OCI-LY7 (cell line): ENCODE measurements around the gene ULK4. TPM values are rescaled to one million over a fixed set of nuclear protein-coding genes. Genes with fewer than 3 reads are reported as not detected.
"Not testable (repeated sequence)": the region's sequence is repeated elsewhere in the genome, so short reads cannot be mapped to it uniquely, and the experiment has no call there.

Source experiments
- BruUV-seq: library from RNA; stranded (reverse); fragments of 400-500 nt; replicated peaks from 2 replicates; lab custom pipeline; 2021; lab: Mats Ljungman, UMichigan
- CTCF ChIA-PET: fragments of 300-600 bp; sonication (Branson Sonifier 250); formaldehyde crosslinking; loops from one replicate; lab custom pipeline; 2022; ENCODE audit warnings: antibody characterized with exemption; ENCODE audit not compliant: unreplicated experiment; lab: Charles Lee
- POLR2A ChIA-PET: fragments of 300-600 bp; sonication (Branson Sonifier 250); formaldehyde crosslinking; loops from one replicate; lab custom pipeline; 2022; ENCODE audit warnings: antibody characterized with exemption; lab: Charles Lee
- DNase-seq: peaks from one replicate; pipeline ENCODE4 v3.0.0-alpha.2; 2015; ENCODE audit warnings: low spot score
- H2AFZ ChIP-seq: fragments of 200-600 bp; sonication (generic), shearing (Covaris generic); 2 replicates; pipeline ENCODE4 v1.6.1; 2014; ENCODE audit warnings: mild to moderate bottlenecking, antibody characterized with exemption, low read length, moderate library complexity
- H3K27ac ChIP-seq: fragments of 200-600 bp; sonication (generic); 2 replicates; pipeline ENCODE4 v1.5.1; 2014; ENCODE audit warnings: mixed run types, low read depth, mild to moderate bottlenecking, moderate library complexity, low read length, inconsistent platforms; ENCODE audit not compliant: poor library complexity, severe bottlenecking
- H3K36me3 ChIP-seq: fragments of 200-600 bp; sonication (generic); 2 replicates; pipeline ENCODE4 v1.6.1; 2014; ENCODE audit warnings: mild to moderate bottlenecking, antibody characterized with exemption, low read length, moderate library complexity, mixed read lengths; ENCODE audit not compliant: insufficient read depth
- H3K4me1 ChIP-seq: fragments of 200-600 bp; sonication (generic); 2 replicates; pipeline ENCODE4 v1.5.1; 2014; ENCODE audit warnings: mild to moderate bottlenecking, low read length; ENCODE audit not compliant: insufficient read depth, poor library complexity, severe bottlenecking
- H3K4me2 ChIP-seq: fragments of 200-600 bp; sonication (generic); 2 replicates; pipeline ENCODE4 v1.6.1; 2014; ENCODE audit warnings: mild to moderate bottlenecking, low read length
- H3K4me3 ChIP-seq: fragments of 200-600 bp; sonication (generic); 2 replicates; pipeline ENCODE4 v1.5.1; 2014; ENCODE audit warnings: mild to moderate bottlenecking, low read depth, low read length; ENCODE audit not compliant: poor library complexity, severe bottlenecking
- H3K79me2 ChIP-seq: fragments of 200-600 bp; sonication (generic); 2 replicates; pipeline ENCODE4 v1.6.1; 2016; ENCODE audit warnings: low read depth, mild to moderate bottlenecking, low read length, moderate library complexity, mixed read lengths; ENCODE audit not compliant: insufficient read depth
- H3K9me2 ChIP-seq: fragments of 200-600 bp; sonication (generic); 2 replicates; pipeline ENCODE4 v1.6.1; 2016; ENCODE audit warnings: mild to moderate bottlenecking, low read length, mixed read lengths; ENCODE audit not compliant: insufficient read depth
- H3K9me3 ChIP-seq: fragments of 200-600 bp; sonication (generic); 2 replicates; pipeline ENCODE4 v1.6.1; 2014; ENCODE audit warnings: mild to moderate bottlenecking, mixed run types, low read length, mixed read lengths
- H4K20me1 ChIP-seq: fragments of 200-600 bp; sonication (generic); 2 replicates; pipeline ENCODE4 v1.6.1; 2014; ENCODE audit warnings: mild to moderate bottlenecking, antibody characterized with exemption, low read length, moderate library complexity, mixed read lengths; ENCODE audit not compliant: insufficient read depth
- CTCF ChIP-seq: fragments of 200-600 bp; sonication (generic); conservative IDR thresholded peaks from 2 replicates; pipeline ENCODE4 v1.5.1; 2014; ENCODE audit warnings: mild to moderate bottlenecking, antibody characterized with exemption, low read length, moderate library complexity, mixed read lengths
- EZH2phosphoT487 ChIP-seq: fragments of 200-600 bp; sonication (generic); IDR thresholded peaks from 2 replicates; pipeline ENCODE4 v1.6.1; 2018; ENCODE audit warnings: low read depth, borderline replicate concordance, mild to moderate bottlenecking, mixed run types, antibody characterized with exemption, low read length, moderate library complexity, mixed read lengths
- intact Hi-C: fragments of 100-400 bp; cut with micrococcal nuclease; formaldehyde crosslinking; loops from one replicate; pipeline ENCODE4 v1.10.0; 2022; ENCODE audit not compliant: unreplicated experiment
- total RNA-seq, 2 experiments: library from RNA; depleted of rRNA in 1 of 2; stranded (reverse); fragments of >200 nt in 1 of 2; shearing (Covaris generic) in 1 of 2; gene quantifications; 2 replicates each; pipeline ENCODE4 v1.2.3, GENCODE V29; 2014 to 2022

Gene ULK4
- total RNA-seq, 2 experiments from 2014 or later, result 18.9 to 21.0 TPM

- H3K27ac ChIP-seq, result no peak overlapping the region
- H3K4me1 ChIP-seq, result no peaks in the 10 kb centered on the region
- H3K9me3 ChIP-seq, result no peaks in the 10 kb centered on the region
- no peak overlapping the region for H3K4me2 ChIP-seq
- no peaks in the 10 kb centered on the region for H4K20me1 ChIP-seq
- no peaks in the 10 kb centered on the region for H3K36me3 ChIP-seq
- POLR2A ChIA-PET, result no interaction called here
- CTCF ChIA-PET, result no interaction called here
- intact Hi-C loops, result no loop called here
- TF ChIP-seq EZH2phosphoT487 (no peak), CTCF (no peak)
- H3K9me2 ChIP-seq, result no peaks in the 10 kb centered on the region
- no peak overlapping the region for H2AFZ ChIP-seq
- H3K79me2 ChIP-seq, result no peaks in the 10 kb centered on the region
- no TSS peak for BruUV-seq
- H3K4me3 ChIP-seq, result no peak overlapping the region
- no peak for DNase-seq
These were observed 567.0 kb downstream of the ULK4 start for GRCh38 chr3:41394896-41395295.

- H3K4me2 ChIP-seq, H3K4me1 ChIP-seq, CTCF ChIA-PET, H3K36me3 ChIP-seq, intact Hi-C loops, BruUV-seq, H2AFZ ChIP-seq, DNase-seq, H3K27ac ChIP-seq, H3K79me2 ChIP-seq, H4K20me1 ChIP-seq, POLR2A ChIA-PET, H3K9me3 ChIP-seq, H3K9me2 ChIP-seq, H3K4me3 ChIP-seq: not testable (repeated sequence)
These were observed 591.0 kb downstream of the ULK4 start for GRCh38 chr3:41370765-41371535.

- H3K27ac ChIP-seq, result no peak overlapping the region
- CTCF ChIA-PET, result no interaction called here
- H3K36me3 ChIP-seq, result no peaks in the 10 kb centered on the region
- no peaks in the 10 kb centered on the region for H3K4me1 ChIP-seq
- DNase-seq, result no peak
- no peak overlapping the region for H2AFZ ChIP-seq
- H4K20me1 ChIP-seq, result no peaks in the 10 kb centered on the region
- H3K79me2 ChIP-seq, result no peaks in the 10 kb centered on the region
- BruUV-seq, result no TSS peak
- no peak overlapping the region for H3K4me2 ChIP-seq
- no peaks in the 10 kb centered on the region for H3K9me2 ChIP-seq
- H3K4me3 ChIP-seq, result no peak overlapping the region
- intact Hi-C loops, result no loop called here
- TF ChIP-seq CTCF (no peak), EZH2phosphoT487 (no peak)
- no peaks in the 10 kb centered on the region for H3K9me3 ChIP-seq
- POLR2A ChIA-PET, result no interaction called here
These were observed 591.6 kb downstream of the ULK4 start for GRCh38 chr3:41370307-41370706.
